Esophagus squamous epithelium (tissue), 4 donors: ENCODE results near the gene DNAH10.

Source experiments
- POLR2A ChIP-seq, 4 donors: fragments of 450-650 bp; IDR thresholded peaks; one replicate each; pipeline ENCODE4 v1.6.1; 2017; ENCODE audit warnings: antibody characterized with exemption in 4 of 4, mild to moderate bottlenecking in 4 of 4, moderate library complexity in 3 of 4
- TF ChIP-seq, protein P1 (sequence below), 6 experiments: fragments of 450-650 bp in 4 of 6; fragments of 200-600 bp in 2 of 6; sonication (generic) in 2 of 6; IDR thresholded peaks; one replicate each; pipeline ENCODE4 v1.5.1; 2016 to 2019; ENCODE audit warnings: antibody characterized with exemption in 6 of 6, mild to moderate bottlenecking in 4 of 6, moderate library complexity in 4 of 6

DNA sequence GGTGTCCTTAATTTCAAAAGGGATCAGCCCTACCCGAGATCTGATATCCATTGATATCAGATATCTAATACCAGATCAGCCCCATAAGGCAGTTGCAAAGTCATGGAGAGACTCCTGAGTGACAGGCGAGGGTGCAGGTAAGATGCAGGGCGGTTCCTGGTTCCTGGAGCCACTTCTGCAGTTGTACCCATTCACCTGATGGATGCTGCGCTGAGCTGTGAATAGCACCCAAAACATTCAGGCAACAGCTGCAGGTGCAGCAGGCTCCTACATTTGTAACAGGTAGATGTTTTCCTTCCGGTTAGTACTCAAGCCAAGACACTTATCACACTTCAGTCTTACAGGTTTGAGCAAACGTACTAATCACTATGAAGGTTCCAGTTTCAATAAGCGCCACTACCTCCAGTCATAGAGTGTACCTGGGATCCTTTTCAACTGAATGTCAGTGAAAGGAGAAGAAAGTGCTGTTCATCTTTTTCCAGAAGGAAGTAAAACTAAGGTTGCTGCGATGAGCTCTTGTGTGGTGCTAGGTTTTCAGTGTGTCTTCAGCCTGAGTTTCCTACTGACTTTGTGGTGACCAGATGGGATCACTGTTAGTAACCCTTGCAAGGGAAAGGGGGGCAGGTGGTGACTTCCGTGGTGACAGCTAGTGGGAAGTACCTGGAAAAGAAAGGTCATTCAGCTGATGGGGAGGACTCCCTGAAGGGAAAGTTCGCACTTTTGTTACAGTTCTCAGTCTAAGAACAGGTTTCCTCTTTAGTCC lies 48.1 kb upstream of the DNAH10 start:
- TF ChIP-seq POLR2A (IDR thresholded peaks at IDR 0.05) = no peak
- TF ChIP-seq, protein P1, sequence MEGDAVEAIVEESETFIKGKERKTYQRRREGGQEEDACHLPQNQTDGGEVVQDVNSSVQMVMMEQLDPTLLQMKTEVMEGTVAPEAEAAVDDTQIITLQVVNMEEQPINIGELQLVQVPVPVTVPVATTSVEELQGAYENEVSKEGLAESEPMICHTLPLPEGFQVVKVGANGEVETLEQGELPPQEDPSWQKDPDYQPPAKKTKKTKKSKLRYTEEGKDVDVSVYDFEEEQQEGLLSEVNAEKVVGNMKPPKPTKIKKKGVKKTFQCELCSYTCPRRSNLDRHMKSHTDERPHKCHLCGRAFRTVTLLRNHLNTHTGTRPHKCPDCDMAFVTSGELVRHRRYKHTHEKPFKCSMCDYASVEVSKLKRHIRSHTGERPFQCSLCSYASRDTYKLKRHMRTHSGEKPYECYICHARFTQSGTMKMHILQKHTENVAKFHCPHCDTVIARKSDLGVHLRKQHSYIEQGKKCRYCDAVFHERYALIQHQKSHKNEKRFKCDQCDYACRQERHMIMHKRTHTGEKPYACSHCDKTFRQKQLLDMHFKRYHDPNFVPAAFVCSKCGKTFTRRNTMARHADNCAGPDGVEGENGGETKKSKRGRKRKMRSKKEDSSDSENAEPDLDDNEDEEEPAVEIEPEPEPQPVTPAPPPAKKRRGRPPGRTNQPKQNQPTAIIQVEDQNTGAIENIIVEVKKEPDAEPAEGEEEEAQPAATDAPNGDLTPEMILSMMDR (IDR thresholded peaks at IDR 0.05) = no peak
